ENCODE measurements around the gene CCDC174.
"Not testable (repeated sequence)": the region's sequence is repeated elsewhere in the genome, so short reads cannot be mapped to it uniquely, and the experiment has no call there.

The CCDC174 gene

DNA sequence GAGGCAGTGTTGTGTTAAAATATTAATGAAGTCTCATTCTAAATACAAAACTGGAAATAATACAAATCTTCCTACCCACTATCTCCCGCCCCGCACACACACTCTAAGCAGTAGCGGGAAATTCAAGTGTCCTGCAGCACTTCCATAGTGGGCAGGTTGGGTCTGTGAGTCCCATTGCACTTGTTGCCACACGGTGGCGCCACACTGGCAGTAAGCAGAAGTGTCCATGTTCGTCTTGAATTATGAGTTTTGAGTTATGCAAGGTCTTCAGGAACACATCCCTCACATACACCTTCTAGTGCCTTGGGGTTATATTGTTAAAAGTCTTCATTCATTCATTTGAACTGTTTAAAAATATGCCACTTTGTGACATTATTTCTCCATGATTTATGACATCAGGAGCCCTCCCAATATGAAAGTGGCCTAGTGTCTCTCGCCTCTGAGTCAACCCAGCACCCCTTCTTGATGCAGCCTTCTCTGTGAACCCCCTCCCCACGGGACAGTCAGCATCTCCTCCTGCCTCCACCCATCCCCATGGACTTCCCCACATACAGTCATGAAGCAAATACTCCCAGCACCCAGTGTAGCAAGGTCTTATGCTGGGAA is 17.6 kb upstream of the CCDC174 start:
- Mint-ChIP-seq H3K27ac (no peak overlapping the region), H3K27me3 (peaks cover 31% of the 10 kb centered on the region), H3K36me3 (ENCODE audit: low read depth) (no peaks in the 10 kb centered on the region), H3K4me1 (ENCODE audit: low read depth) (no peaks in the 10 kb centered on the region), H3K9me3 (no peaks in the 10 kb centered on the region), H3K4me3 (no peak overlapping the region)

- H3K4me1 Mint-ChIP-seq (ENCODE audit: low read depth), result no peaks in the 10 kb centered on the region
- H3K27me3 Mint-ChIP-seq, result peaks cover 37% of the 10 kb centered on the region
- H3K36me3 Mint-ChIP-seq (ENCODE audit: low read depth), result no peaks in the 10 kb centered on the region
- no peaks in the 10 kb centered on the region for H3K9me3 Mint-ChIP-seq
- no peak overlapping the region for H3K4me3 Mint-ChIP-seq
- H3K27ac Mint-ChIP-seq, result no peak overlapping the region
These were observed 16.7 kb upstream of the CCDC174 start for GRCh38 chr3:14634763-14635400.

DNA sequence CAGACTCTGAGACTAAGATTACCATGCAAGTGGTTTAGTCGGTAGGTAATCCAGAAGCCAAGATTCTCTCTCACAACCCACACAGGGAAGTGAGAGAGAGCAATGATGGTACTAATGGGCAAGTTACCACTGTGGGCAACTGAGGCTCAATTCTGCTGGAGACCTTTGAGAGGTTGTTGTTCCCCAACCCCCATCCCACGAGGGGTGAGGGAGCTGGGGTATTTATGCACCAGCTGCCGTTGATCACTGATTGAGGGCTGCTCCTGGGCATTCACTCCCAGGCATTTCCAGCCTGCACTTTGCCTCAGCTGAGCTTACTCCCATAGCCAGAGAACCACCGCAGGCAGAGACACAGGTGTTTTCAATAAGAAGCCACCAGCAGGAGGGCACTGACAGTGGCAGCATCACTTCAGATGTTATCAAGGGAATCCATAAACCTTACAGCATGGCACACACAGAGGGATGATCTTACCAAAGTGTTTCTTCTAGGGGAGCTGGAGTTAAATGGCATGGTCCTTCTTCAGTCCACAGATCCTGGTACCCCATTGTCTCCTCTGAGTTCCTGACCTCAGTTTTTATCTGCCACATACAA is 15.0 kb upstream of the CCDC174 start:
- Mint-ChIP-seq H3K27me3 (peaks cover 37% of the 10 kb centered on the region), H3K4me3 (no peak overlapping the region), H3K9me3 (no peaks in the 10 kb centered on the region), H3K4me1 (ENCODE audit: low read depth) (no peaks in the 10 kb centered on the region), H3K27ac (no peak overlapping the region), H3K36me3 (ENCODE audit: low read depth) (no peaks in the 10 kb centered on the region)

GRCh38 chr3:14640157-14640562 is 11.4 kb upstream of the CCDC174 start:
- no peaks in the 10 kb centered on the region for H3K4me1 Mint-ChIP-seq (ENCODE audit: low read depth)
- H3K36me3 Mint-ChIP-seq (ENCODE audit: low read depth), result no peaks in the 10 kb centered on the region
- peaks cover 32% of the 10 kb centered on the region for H3K27me3 Mint-ChIP-seq
- H3K27ac Mint-ChIP-seq, result no peak overlapping the region
- H3K9me3 Mint-ChIP-seq, result no peaks in the 10 kb centered on the region
- H3K4me3 Mint-ChIP-seq, result no peak overlapping the region

GRCh38 chr3:14640734-14641133 is 10.8 kb upstream of the CCDC174 start:
- Mint-ChIP-seq H3K4me1 (ENCODE audit: low read depth) (no peaks in the 10 kb centered on the region), H3K9me3 (no peaks in the 10 kb centered on the region), H3K4me3 (no peak overlapping the region), H3K27ac (no peak overlapping the region), H3K27me3 (peaks cover 27% of the 10 kb centered on the region), H3K36me3 (ENCODE audit: low read depth) (no peaks in the 10 kb centered on the region)

GRCh38 chr3:14641346-14641745 is 10.2 kb upstream of the CCDC174 start:
- Mint-ChIP-seq H3K36me3 (ENCODE audit: low read depth) (no peaks in the 10 kb centered on the region), H3K27ac (no peak overlapping the region), H3K9me3 (no peaks in the 10 kb centered on the region), H3K4me1 (ENCODE audit: low read depth) (no peaks in the 10 kb centered on the region), H3K27me3 (peaks cover 24% of the 10 kb centered on the region), H3K4me3 (no peak overlapping the region)

- Mint-ChIP-seq H3K4me1 (ENCODE audit: low read depth) (peaks cover 12% of the 10 kb centered on the region), H3K36me3 (ENCODE audit: low read depth) (no peaks in the 10 kb centered on the region), H3K9me3 (no peaks in the 10 kb centered on the region), H3K27ac (no peak overlapping the region), H3K4me3 (no peak overlapping the region), H3K27me3 (no peaks in the 10 kb centered on the region)
These were observed 6.1 kb upstream of the CCDC174 start for GRCh38 chr3:14645453-14645852.

GRCh38 chr3:14646131-14646573 is 5.4 kb upstream of the CCDC174 start:
- no peak overlapping the region for H3K27ac Mint-ChIP-seq
- H3K9me3 Mint-ChIP-seq, result no peaks in the 10 kb centered on the region
- H3K27me3 Mint-ChIP-seq, result no peaks in the 10 kb centered on the region
- H3K36me3 Mint-ChIP-seq (ENCODE audit: low read depth), result no peaks in the 10 kb centered on the region
- no peak overlapping the region for H3K4me3 Mint-ChIP-seq
- peaks cover 16% of the 10 kb centered on the region for H3K4me1 Mint-ChIP-seq (ENCODE audit: low read depth)

DNA sequence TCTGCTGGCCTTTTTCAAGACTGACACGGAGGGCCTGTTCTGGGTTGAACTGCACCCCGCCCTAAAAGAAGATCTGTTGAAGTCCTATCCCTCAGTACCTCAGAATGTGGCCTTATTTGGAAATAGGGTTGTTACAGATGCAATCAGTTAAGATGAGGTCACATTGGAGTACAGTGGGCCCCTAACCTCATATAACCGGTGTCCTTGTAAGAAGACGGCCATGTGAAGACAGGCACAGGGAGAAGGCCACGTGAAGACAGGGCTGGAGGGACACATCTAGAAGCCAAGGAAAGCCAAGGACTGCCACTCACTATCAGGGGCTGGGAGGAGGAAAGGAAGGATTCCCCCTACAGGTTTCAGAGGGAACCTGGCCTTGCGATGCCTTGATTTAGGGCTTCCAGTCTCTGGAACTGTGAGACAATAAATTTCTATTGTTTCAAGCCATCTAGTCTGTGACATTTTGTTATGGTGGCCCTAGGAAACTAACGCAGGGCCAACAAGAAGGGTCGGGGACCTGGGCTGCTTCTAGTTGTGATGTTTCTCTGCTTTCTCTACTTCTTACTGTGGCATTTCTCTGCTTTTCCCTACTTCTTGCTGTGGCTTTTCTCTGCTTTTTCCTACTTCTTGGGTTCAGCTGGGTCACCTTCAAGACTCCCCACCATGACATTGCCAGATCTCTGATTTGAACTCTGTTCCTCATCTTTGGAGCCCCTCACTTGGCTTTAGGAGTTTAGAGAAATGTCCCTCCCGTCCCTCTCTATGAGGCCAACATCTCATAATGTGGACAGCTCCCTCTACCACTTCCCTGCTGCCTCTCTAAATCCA is 4.8 kb upstream of the CCDC174 start:
- no peaks in the 10 kb centered on the region for H3K9me3 Mint-ChIP-seq
- H3K4me1 Mint-ChIP-seq (ENCODE audit: low read depth), result peaks cover 19% of the 10 kb centered on the region
- H3K36me3 Mint-ChIP-seq (ENCODE audit: low read depth), result no peaks in the 10 kb centered on the region
- H3K27ac Mint-ChIP-seq, result no peak overlapping the region
- H3K27me3 Mint-ChIP-seq, result no peaks in the 10 kb centered on the region
- no peak overlapping the region for H3K4me3 Mint-ChIP-seq

DNA sequence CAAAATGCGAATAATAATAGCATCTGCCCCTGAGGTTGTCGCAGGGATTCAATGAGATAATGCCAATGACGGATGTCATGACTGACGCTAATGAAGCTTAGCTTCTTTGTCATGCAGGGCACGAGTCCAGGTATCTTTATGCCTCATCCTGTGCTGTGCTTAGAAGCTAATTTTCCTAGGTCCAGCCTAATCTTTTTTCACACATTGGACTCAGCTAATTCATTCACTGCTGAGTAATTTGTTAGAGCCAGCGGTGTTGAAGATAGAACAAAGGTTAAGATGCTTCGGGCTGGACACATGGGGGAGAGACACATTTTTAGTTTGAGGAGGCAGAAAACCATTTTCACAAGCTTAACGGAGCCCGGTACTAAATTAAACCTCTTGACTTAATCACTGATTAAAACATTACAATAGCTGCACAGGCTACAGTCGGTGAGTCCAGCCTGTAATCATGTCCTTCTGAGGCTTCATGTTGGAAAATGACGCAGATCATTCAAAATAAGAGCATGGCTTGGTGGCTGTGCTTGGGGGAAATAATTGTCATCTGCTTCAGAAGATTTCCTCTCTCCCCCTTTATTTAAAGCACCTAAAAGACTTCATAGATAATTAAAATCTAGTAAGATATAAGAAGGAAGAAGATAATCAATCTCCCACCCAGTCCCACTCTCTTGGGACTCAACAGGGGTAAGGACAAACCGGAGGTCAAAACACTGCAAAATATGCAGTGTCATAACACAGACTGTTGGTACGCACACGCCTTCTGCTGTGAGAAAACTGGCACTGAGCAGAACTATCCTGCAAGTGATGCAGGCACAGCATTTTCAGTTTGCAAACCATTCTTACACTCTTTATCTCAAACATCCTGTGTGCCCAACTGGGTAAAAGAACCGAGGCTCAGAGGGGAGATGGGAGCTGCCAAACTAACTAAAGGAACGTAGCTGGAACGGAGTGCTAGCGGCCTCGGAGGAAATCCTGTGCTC is 3.3 kb upstream of the CCDC174 start:
- no peak overlapping the region for H3K4me3 Mint-ChIP-seq
- H3K4me1 Mint-ChIP-seq (ENCODE audit: low read depth), result peaks cover 32% of the 10 kb centered on the region

DNA sequence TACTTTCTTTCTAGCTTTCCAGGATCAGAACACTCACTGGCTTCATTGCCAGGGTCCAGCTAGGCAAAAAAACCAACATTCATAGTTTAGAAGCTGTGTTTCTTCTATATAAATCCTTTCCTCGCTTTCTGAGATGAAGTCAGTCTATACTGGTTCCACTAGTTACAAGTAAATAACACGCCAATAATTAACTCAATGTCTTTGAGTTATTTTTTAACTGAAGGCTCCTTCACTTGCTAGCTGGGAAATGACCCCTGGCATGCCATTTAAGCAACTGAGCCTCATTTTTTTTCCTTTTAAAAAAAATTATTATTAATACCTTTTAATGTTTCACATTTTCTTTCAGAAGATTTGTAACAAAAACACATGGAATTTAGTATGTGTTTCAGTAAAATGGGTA is 2.1 kb upstream of the CCDC174 start:
- Mint-ChIP-seq H3K36me3 (ENCODE audit: low read depth) (peaks cover 9% of the 10 kb centered on the region), H3K27me3 (no peaks in the 10 kb centered on the region), H3K4me3 (peak overlapping the region; percentile 93), H3K4me1 (ENCODE audit: low read depth) (peaks cover 40% of the 10 kb centered on the region), H3K27ac (no peak overlapping the region), H3K9me3 (no peaks in the 10 kb centered on the region)

More for the DNA sequence above, 3.3 kb upstream of the CCDC174 start:
- no peaks in the 10 kb centered on the region for H3K36me3 Mint-ChIP-seq (ENCODE audit: low read depth)
- no peaks in the 10 kb centered on the region for H3K27me3 Mint-ChIP-seq
- H3K27ac Mint-ChIP-seq, result no peak overlapping the region
- no peaks in the 10 kb centered on the region for H3K9me3 Mint-ChIP-seq

DNA sequence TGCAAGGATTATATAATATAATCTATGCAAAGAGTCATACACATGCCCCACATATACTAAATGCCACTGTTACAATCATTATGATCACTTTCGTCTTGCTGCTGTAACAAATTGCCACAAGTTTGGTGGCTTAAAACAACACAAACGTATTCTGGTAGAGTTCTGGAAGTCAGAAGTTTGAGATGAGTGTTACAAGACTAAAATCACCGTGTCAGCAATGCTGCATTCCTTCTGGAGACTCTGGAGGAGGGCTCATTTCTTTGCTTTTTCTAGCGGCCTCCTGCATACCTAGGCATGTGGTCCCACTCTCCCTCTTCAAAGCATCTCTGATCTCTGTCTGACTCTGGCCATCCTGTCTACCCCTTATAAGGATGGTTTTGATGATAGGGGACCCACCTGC is 1.4 kb upstream of the CCDC174 start:
- no peaks in the 10 kb centered on the region for H3K9me3 Mint-ChIP-seq
- H3K4me3 Mint-ChIP-seq, result peak overlapping the region; percentile 93
- H3K4me1 Mint-ChIP-seq (ENCODE audit: low read depth), result peaks cover 40% of the 10 kb centered on the region
- peak overlapping the region; percentile 98 for H3K27ac Mint-ChIP-seq
- no peaks in the 10 kb centered on the region for H3K27me3 Mint-ChIP-seq
- H3K36me3 Mint-ChIP-seq (ENCODE audit: low read depth), result peaks cover 11% of the 10 kb centered on the region

- H3K9me3 Mint-ChIP-seq, H3K27me3 Mint-ChIP-seq: not testable (repeated sequence)
- peaks cover 52% of the 10 kb centered on the region for H3K4me1 Mint-ChIP-seq (ENCODE audit: low read depth)
- peak overlapping the region; percentile 93 for H3K4me3 Mint-ChIP-seq
- H3K36me3 Mint-ChIP-seq (ENCODE audit: low read depth), result peaks cover 31% of the 10 kb centered on the region
- H3K27ac Mint-ChIP-seq, result peak overlapping the region; percentile 98
These were observed 872 bp downstream of the CCDC174 start for GRCh38 chr3:14652360-14652907.

DNA sequence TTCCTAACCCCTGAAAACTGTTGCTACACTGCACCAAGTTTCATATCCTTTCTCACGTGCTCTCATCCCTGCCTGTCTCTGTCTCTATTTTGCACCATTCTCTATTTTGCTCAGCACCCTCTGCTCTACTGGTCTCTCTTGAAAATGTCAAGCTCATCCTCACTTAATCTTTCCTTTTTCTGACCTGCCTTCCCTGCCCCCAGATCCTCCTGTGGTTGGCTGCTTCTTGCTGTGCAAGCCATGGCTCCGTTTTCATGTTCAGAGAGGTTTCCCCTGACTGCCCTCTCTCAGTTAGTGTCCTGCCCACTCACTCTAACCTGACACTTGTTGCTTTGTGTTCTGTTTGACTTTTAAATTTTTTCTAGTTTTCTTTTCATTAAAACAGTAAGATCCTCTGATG is 6.0 kb downstream of the CCDC174 start:
- H3K36me3 Mint-ChIP-seq (ENCODE audit: low read depth), result peaks cover 74% of the 10 kb centered on the region

More for the DNA sequence above, 6.0 kb downstream of the CCDC174 start:
- no peak overlapping the region for H3K4me3 Mint-ChIP-seq
- no peaks in the 10 kb centered on the region for H3K9me3 Mint-ChIP-seq
- H3K27me3 Mint-ChIP-seq, result no peaks in the 10 kb centered on the region
- peak overlapping the region; percentile 47 for H3K27ac Mint-ChIP-seq
- peaks cover 43% of the 10 kb centered on the region for H3K4me1 Mint-ChIP-seq (ENCODE audit: low read depth)
